ENCODE data around the gene MEX3D. TPM values are rescaled to one million over a fixed set of nuclear protein-coding genes. Genes with fewer than 3 reads are reported as not detected.

The MEX3D gene
- total RNA-seq, 1 donor from 2014 or later: 25.3 TPM

GRCh38 chr19:1505991-1506881, 61.9 kb downstream of the MEX3D start:
- H3K27ac ChIP-seq: no peak overlapping the region
- H3K9me3 ChIP-seq: no peaks in the 10 kb centered on the region
- intact Hi-C loops (cut with DNase I): no loop called here
- no peak for DNase-seq
- H3K4me1 ChIP-seq: peaks cover 7% of the 10 kb centered on the region
- ATAC-seq: no peak
- no peaks in the 10 kb centered on the region for H3K36me3 ChIP-seq
- H3K4me3 ChIP-seq: no peak overlapping the region
- TF ChIP-seq CTCF (IDR thresholded peaks at IDR 0.05): no peak
- H3K27me3 ChIP-seq: peaks cover 34% of the 10 kb centered on the region

- TF ChIP-seq CTCF (IDR thresholded peaks at IDR 0.05): no peak
- intact Hi-C loops (cut with DNase I): no loop called here
- Histone ChIP-seq H3K27me3 (peaks cover 26% of the 10 kb centered on the region), H3K4me3 (no peak overlapping the region), H3K36me3 (no peaks in the 10 kb centered on the region), H3K4me1 (peaks cover 7% of the 10 kb centered on the region), H3K9me3 (no peaks in the 10 kb centered on the region), H3K27ac (no peak overlapping the region)
- ATAC-seq (no peak), DNase-seq (no peak)
Observed at GRCh38 chr19:1505012-1505411, 63.1 kb downstream of the MEX3D start.

Other genes with a start within 250 kb of the MEX3D start
- gene NDUFS7, start 184.4 kb downstream of the MEX3D start, total RNA-seq: 78.2 TPM
- 7.1 TPM for gene GAMT, start 166.8 kb downstream of the MEX3D start, total RNA-seq
- gene DAZAP1, start 160.7 kb downstream of the MEX3D start, total RNA-seq: 98.7 TPM
- 841 TPM for gene RPS15, start 129.9 kb downstream of the MEX3D start, total RNA-seq
- 0.20 TPM for gene APC2, start 118.2 kb downstream of the MEX3D start, total RNA-seq
- gene C19orf25, start 89.1 kb downstream of the MEX3D start, total RNA-seq: 26.3 TPM
- gene PCSK4, start 78.0 kb downstream of the MEX3D start, total RNA-seq: 4.3 TPM
- 1.2 TPM for gene REEP6, start 77.1 kb downstream of the MEX3D start, total RNA-seq
- gene ADAMTSL5, start 55.3 kb downstream of the MEX3D start, total RNA-seq: 4.8 TPM
- not detected for gene PLK5, start 44.2 kb downstream of the MEX3D start, total RNA-seq
- 78.7 TPM for gene MBD3, start 24.5 kb upstream of the MEX3D start, total RNA-seq
- 167 TPM for gene UQCR11, start 37.1 kb upstream of the MEX3D start, total RNA-seq
- 43.2 TPM for gene TCF3, start 84.3 kb upstream of the MEX3D start, total RNA-seq
- gene ONECUT3, start 185.2 kb upstream of the MEX3D start, total RNA-seq: not detected
- 0.64 TPM for gene ATP8B3, start 244.0 kb upstream of the MEX3D start, total RNA-seq

Measured in upper lobe of right lung (tissue), 1 donor.